GM18870 (cell line): Measurements from ENCODE around the gene RAB28.

Source experiments
- ATAC-seq: cut with Tn5 transposase; IDR thresholded peaks from one replicate; pipeline ENCODE4 v1.9.1; 2021; ENCODE audit warnings: moderate library complexity; ENCODE audit not compliant: unreplicated experiment

RAB28 gene

DNA sequence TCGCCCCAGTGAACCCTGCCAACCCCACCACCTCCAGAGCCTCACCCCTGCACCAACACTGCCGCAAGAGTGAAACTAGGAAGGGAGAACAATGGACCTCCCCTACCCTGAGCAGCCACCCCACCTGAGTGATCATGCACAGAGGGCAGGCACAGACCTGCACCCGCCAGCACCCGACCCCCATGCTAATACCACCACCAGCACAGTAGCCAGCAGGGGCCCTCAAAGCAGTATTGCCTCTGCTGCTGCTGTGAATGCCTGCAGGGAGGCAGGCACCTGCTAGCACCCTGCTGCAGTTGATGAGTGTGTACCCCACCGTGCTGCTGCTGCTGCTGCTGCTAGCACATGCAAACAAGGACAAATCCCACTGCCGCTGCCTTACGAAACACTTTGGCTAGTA, 100.1 kb downstream of the RAB28 start:
- no peak for ATAC-seq

DNA sequence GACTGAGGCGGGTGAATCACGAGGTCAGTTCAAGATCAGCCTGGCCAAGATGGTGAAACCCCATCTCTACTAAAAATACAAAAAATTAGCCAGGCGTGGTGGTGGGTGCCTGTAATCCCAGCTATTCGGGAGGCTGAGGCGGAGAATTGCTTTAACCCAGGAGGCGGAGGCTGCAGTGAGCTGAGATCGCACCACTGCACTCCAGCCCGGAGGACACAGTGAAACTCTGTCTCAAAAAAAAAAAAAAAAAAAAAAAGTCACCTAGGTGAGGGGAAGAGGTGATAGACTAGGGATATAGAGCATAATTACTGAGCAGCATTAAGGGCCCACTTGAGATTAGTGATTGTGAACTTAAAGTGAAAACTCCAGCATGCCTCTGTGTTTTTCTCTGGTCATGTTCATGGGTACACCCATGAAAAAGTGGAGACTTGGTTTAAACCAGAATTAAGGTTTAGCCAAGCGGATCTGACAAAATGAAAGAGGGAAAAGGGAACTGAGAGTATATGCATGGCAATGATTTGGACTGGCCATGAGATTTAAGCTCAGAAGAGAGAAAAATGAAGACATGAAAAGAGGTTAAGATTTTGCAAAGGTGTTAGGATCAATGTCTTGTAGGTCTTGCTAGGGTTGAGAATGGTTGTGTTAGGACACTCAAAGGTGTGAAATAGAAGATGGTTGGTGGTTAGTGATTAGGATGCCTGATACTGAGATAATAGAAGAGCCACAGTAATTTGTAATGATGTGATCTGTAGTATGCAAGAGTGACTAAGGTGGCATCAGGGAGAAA, 105.0 kb downstream of the RAB28 start:
- ATAC-seq, result peak; percentile 87

DNA sequence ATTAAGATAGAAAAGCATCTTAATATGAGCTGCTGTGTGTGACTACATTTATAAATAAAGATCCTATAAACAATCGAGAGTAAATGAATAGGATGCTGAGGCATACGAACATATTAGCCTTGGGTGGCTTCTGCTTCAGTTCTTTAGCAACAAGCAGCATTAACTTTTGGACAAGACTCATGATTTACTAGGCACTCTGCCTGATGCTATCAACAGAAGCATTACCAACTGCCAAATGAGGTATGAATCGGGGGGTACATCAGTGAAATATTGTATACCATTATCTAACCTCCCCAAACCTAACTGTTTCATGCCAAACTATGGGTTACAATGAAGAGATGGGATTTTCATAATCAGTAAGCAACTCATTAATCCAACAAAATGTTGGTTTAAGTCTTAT, 113.1 kb downstream of the RAB28 start:
- no peak for ATAC-seq

DNA sequence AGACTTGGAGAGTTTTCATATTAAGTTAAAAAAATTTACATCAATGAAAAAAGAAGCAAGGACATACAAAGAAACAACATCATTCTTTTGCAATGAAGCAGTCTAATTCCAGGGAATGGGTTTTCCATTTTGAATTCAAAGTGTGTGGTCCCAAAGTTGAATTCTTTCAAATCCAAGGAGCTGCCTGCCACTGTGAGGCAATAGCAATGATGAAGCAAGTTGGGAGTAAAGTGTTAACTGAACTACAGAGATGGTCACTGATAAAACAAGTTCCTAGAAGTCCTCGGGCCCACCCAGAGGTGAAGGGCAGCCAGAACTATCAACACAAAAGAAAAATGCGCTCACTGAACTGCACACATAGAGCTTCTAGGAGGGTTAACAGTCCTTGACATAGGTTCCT, 115.9 kb downstream of the RAB28 start:
- no peak for ATAC-seq

DNA sequence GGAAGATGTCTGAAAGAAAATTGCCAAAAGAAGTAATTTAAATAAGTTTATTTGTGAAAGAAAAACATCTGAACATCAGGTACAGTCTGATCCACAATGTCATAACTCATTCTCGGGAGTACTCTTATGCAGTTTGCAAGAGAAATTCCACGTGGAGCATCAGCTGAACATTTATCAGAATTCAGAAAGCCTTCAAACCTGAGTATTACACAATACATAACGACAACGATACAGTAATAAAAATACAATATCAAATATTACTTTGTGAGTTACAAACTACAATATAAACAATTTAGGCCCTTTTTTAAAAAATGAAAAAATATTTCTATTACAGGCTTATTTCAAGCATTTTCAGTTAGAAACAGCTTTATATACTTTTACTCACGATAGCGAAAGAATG, 116.4 kb downstream of the RAB28 start:
- no peak for ATAC-seq

DNA sequence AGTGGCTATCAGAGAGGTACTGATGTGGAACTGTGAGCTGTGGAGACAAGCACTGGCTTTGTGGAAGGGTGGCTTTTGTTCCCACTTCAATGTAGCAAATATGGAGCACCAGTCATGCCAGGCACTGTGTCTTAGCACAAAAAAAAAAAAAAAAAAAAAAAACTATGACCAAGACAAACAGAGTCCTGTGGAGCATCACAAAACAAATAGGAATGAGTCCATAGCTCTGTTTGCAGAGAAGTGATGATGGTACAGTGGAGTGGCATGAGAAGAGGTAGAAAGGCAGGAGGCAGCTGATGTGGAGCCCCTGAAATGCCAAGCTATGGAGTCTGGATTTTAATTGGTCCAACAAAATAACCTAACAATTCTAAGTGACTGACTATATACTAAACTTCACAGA, 116.9 kb downstream of the RAB28 start:
- no peak for ATAC-seq

DNA sequence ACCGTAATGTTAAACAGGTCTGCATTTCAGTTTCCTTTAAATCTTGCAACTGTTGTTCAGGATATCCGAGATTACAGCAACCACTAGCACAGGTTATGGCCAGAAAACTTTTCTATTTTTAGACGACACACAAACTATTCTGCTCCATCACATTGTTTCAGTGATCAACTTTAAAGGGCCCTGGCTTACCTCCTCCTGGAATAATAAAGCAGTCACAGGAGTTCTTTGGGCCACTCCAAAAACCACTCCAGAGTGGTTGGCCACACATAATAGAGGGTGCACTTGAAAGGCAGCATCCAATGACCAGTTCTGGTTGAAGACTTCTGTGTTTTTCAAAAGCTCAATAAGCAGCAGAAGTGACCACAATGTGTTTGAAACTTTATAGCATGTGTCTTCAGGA, 118.9 kb downstream of the RAB28 start:
- no peak for ATAC-seq

DNA sequence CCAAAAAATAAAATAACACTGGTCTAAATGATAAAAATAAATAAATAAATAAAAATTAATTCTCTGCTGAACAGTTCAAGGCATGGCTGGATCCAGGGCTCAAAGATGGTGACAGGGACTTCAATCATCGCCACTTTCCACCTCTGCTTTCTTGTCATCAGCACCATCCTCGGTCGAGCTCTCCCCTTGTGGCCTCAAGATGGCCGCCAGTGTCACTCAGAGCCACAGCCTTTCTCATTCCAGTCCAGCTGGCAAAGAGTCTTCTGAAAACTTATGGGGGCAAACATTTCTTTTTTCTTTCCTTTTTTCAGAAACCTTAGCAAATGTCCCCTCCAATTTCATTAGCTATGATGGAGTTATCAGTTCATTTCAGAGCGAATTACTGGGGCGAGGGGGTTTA, 119.5 kb downstream of the RAB28 start:
- ATAC-seq, result no peak

DNA sequence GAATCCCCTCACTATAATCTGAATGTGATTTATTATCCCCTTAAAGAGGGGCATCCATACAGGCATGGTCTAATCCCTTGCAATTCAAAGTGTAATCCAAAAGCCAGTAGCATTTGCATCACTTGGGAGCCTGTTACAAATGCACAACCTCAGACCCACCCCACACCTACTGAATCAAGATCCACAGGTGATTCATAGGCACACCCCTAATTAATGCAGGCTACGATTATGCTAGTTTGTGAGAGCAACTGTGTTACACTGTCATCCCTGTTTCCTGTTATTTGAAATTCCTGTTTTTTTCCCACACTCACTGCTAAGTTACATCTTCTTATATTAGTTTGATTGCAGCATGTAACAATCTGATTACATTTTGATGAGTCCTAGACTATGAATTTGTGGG, 120.0 kb downstream of the RAB28 start:
- ATAC-seq, result no peak

DNA sequence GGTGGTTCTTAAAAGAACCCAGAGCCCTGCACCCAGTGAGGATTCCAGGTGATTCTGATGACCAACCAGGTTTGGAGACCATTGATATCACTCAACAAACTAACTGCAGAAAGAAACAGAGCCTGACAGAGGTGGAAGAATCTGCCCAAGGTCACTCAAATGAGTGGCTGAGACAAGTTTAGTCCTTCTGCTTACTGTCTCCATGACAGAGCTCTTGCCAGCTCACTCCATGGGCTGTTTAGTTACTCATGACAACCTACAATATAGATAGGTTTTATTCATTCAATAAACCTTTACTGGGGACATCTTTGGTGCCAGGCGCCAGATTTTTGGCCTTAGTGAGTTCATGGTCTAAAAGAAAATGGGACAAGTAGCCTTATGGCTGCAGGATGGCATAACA, 124.3 kb downstream of the RAB28 start:
- ATAC-seq, result no peak

DNA sequence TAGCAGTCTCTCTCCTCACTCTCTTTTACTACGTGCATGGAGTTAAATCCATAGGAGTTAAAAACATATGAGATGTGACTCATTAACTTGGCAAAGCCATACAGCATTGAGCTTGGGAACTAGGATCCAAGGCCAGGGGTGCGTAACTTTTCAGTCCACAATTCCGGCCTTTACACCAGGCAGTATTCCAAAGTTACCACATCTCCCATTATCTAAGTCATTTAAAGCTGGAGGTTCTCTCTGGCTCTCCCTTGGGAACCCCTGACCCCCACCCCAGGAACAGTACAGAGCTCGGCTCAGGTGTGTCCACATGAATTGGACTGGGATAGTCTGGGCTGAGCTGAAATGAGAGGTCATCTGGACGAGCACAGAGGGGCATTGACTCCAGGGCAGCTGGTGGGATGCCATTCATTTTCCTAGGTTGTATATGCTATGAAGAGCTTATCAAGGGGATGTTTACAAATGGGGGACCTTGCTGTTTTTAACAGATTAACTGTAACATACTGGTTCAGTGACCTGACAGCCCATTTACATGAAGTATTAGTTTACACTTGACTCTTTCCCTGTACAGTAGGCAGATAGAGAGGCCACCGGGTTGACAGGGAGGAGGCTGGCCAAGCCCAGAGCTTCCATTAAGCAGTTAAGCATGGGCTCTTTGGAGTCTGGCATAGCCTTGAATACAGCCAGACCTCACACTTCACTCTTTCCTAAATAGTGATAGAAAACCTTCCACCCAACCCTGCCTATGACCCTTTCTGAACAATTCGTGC, 128.8 kb downstream of the RAB28 start:
- no peak for ATAC-seq

DNA sequence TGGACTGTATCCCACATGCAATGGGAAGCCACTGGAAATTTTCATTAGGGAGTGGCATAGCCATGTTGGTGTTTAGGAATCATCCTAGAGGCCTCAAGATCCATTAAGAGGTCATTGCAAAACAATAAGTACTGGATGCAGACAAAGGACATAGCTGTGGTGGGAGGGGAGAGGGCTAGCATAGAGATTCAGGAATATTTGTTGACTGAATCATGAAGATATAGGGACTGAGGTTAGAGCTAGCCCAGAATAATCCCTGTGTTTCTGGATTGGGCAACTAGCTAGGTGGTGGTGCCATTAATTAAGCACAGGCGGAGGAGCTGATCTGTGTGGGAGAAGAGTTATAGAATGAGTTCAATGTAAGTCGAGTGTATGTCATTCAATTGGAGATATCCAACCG, 135.0 kb downstream of the RAB28 start:
- ATAC-seq, result no peak

DNA sequence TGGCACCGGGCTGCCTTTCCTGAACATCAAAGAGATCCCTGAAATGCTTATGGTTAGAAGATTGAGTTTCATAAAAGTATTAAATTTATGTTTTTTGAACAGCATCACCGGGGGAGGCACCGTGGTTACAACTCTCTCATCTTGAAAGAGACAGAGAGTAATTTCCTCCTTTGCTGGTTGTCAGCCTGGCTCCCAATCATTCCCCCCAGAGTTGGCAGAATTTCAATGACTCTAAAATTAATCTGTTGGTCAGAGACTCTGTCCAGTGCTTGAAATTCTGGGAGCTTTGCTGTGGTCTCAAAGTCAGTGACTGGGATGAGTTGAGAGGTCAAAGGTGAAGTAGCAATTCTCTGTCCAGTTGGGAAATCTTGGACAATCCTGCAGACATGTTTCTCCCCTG, 135.9 kb downstream of the RAB28 start:
- no peak for ATAC-seq

DNA sequence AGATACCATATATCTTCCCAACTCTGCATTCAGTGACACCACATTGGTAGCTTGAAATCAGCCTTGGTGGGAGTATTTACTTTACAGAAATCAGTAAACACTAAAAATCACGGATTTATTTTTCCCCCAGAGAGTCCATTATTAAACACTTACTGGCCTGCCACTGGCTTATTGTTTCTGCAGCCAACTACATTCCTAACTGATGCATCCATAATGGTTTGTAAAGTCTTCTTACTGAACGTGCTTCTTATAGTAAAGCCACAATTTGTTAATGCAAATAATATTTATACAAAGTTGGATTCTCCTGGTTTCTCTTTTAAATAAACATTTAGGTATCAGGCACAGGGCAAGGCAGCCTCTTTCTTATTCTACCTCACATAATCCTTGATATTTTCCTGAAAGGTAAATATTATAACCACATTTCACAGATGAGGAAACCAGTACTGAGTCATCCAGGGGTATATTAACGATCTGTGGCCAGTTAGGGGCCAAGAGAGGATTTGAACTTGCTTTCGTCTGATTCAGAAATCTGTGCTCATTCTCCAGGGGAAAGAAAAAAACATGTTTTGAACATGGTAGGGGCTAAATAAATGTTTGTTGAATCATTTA, 136.5 kb downstream of the RAB28 start:
- no peak for ATAC-seq

DNA sequence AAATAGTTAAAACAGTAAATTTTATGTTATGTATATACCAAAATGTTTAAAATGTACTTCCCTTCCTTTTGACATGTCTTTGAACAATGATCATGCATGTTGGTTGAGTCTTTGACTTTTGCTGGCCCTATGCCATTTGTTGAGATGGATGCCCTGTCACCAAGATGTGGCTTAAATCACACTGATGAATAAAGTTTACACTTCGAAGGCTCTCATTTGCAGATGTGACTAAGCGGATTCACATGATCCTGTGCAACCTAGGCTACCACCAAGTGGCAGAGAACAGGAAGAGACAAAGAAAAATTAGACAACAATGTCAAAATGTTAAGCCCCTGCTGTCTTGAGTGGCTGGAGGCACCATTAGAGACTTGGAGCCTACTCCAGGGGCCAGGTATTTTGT, 139.9 kb downstream of the RAB28 start:
- ATAC-seq, result no peak

DNA sequence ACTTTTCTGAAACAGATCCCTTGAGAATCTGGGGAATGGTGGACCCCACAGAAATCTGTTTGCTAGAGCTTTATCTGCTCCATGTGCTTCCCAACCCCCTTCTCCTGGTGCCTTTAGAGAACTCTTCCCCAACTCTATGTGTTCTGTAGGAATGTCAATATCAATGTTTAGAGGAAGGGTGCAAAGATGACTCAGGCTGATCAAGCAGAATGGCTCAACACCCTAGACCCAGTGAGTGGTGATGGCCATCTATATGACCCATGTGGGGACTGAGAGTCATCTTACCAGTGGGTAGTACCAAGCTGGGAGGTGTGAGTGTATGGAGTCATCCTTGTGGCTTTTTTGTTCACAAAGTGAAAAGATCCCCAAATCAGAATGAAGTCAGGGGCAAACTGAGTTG, 143.5 kb downstream of the RAB28 start:
- no peak for ATAC-seq

DNA sequence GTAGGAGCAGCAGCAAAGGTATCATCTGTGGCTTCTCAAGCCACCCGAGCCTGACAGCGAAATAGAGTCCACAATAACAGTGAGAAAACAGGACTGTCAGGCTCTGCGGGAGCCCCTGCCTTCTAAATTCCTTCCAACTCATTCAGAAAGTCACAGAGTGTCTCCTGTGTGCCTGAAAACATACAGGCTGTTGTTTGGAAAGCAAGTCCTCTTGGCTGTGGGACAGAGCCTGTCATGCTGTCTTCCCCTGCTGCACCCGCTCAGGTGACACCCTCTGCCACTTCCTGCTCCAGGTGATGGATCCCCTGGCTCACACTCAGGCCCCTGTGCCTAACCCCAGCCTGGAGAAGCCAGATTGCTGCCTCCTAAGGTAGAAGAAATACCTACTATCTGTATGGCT, 152.3 kb downstream of the RAB28 start:
- no peak for ATAC-seq

DNA sequence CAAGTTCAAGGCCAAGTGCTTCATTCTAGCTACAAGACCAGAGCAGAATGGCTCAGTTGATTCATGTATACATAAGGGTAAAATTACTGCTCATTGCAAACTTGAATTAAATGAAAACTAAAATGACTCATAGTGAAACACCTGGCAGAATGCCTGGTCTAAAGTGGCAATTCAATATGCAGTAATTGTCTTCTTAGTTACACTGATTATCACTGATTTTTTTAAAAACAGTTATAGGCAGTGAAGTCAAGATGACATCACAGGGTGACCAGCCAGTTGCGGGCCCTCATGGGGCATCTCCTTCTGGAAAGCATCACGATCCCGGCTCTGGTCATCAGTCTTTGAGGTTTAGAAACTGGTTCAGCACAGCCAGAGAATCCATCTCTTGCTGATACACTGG, 154.2 kb downstream of the RAB28 start:
- no peak for ATAC-seq

DNA sequence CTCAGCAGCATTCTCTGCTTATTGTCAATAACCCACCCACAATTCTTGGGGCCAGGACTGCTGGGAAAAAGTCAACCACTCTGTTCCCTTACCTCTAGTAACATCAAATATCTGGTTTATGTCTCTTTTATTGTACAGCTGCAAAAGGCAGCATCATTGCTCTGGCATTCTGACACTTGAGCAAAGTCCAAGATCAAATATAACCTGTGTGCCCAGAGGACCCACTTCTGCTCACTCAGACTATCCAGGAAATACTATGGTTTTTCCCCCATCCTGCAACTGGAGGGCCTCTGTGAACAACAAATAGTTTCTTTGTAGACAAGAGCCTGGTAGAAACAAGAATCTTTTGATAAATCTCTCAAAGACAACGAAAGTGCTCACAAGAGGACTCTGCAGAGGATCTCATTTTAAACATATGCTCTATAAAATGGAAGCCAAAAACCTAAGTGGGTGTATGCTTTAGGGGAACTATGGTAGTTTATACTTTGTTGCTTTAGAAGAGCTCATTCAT, 154.7 kb downstream of the RAB28 start:
- ATAC-seq, result no peak

DNA sequence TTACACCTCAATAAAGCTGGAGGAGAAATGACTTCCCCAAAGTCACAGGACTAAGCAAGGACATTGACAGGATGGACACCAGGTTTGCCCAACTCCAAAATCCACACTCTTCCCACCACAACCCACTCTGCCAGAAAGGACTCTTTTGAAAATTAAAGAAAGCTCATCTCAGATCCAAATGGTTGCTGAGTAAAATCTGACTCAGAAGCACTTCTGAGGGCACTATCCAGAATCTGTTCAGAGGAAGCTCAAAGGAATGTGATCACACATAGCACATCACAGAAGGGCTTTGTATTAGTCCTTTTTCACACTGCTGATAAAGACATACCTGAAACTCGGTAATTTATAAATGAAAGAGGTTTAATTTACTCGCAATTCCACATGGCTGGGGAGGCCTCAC, 155.5 kb downstream of the RAB28 start:
- no peak for ATAC-seq

DNA sequence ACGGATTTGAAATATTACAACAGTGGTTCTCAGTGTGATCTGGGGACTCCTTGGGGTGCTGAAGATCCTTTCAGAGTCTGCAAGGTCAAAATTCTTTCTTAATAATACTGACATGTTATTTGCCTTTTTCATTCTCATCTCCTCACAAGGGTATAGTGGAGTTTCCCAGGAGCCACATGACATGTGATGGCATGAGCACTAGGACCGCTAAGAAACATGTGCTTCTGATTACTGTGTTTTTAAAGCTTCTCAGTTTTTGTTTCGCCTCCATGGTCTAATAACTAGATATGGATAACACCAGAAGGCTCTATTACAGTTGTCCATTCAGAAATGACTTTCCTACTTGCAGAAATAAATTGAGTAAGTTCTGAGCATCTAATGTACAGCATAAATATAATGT, 156.1 kb downstream of the RAB28 start:
- no peak for ATAC-seq

DNA sequence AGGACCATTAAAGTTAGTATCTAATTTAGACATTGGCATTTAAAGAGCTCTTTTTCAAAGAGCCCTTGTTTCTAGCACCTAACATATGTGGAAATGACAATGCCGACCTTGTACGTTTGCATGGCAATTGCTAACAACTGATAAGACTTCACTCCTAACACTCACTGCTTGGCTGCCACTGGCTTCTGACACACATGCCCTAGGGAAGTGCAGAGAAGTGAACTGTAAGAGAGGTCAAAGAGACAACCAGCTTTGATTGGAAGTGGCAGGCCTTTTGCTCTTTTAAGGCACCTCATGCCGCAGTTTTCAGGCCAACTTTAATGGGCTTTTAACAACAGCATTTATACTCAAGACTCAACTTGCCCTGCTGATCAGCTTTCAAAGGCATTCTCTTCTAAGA, 158.4 kb downstream of the RAB28 start:
- no peak for ATAC-seq
